ENCODE data around the gene ID1.
"Not testable (repeated sequence)": the region's sequence is repeated elsewhere in the genome, so short reads cannot be mapped to it uniquely, and the experiment has no call there.

Gene ID1

GRCh38 chr20:31573555-31574321, 31.4 kb upstream of the ID1 start:
- Histone ChIP-seq H3K9ac (ENCODE audit: low read length in 5 of 5) (peak overlapping the region in 4 of 5 donors; percentile 53 to 80 (median 72)), H3K4me3 (ENCODE audit: low read depth in 1 of 5, low read length in 5 of 5) (peak overlapping the region; percentile 65 to 77 (median 75)), H3K27me3 (ENCODE audit: control insufficient read depth in 5 of 5, insufficient read depth in 4 of 5, low read length in 5 of 5) (no peaks in the 10 kb centered on the region), H3K36me3 (ENCODE audit: control insufficient read depth in 5 of 5, insufficient read depth in 5 of 5, low read length in 5 of 5) (peaks cover 0 to 15% (median 4%) of the 10 kb centered on the region in 5 donors), H3K27ac (ENCODE audit: low read depth, low read length) (peak overlapping the region; percentile 98), H3K9me3 (ENCODE audit: control insufficient read depth in 5 of 5, low read length in 5 of 5) (no peaks in the 10 kb centered on the region), H3K4me1 (ENCODE audit: control insufficient read depth in 5 of 5, insufficient read depth in 5 of 5, low read length in 5 of 5) (peaks cover 8 to 46% (median 38%) of the 10 kb centered on the region in 5 donors)

GRCh38 chr20:31574986-31575385, 30.1 kb upstream of the ID1 start:
- peaks cover 8 to 33% (median 30%) of the 10 kb centered on the region in 5 donors for H3K4me1 ChIP-seq (ENCODE audit: control insufficient read depth in 5 of 5, insufficient read depth in 5 of 5, low read length in 5 of 5)

DNA sequence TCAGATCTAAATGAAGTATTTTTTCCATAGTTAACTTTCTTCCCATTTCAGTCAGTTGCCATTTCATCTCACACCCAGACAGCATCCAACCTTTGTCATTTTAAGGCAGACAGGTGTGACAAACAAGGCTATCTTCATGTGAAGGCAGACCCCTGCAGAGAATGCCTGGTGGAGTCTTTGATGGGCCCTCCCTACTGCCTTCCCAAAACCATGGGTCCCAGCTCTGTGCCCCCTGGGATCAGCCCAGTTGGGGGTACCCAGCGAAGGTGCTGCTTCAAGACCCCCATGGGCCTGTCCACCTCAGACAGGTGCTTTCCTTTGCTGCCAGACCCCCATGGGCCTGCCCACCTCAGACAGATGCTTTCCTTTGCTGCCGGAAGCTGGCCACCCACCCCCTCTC, 28.3 kb upstream of the ID1 start:
- H3K9ac ChIP-seq (ENCODE audit: low read length in 5 of 5), result no peak overlapping the region
- no peaks in the 10 kb centered on the region for H3K9me3 ChIP-seq (ENCODE audit: control insufficient read depth in 5 of 5, low read length in 5 of 5)
- peaks cover 6 to 18% (median 18%) of the 10 kb centered on the region in 5 donors for H3K4me1 ChIP-seq (ENCODE audit: control insufficient read depth in 5 of 5, insufficient read depth in 5 of 5, low read length in 5 of 5)
- H3K27me3 ChIP-seq (ENCODE audit: control insufficient read depth in 5 of 5, insufficient read depth in 4 of 5, low read length in 5 of 5), result no peaks in the 10 kb centered on the region
- H3K27ac ChIP-seq (ENCODE audit: low read depth, low read length), result no peak overlapping the region
- no peaks in the 10 kb centered on the region for H3K36me3 ChIP-seq (ENCODE audit: control insufficient read depth in 5 of 5, insufficient read depth in 5 of 5, low read length in 5 of 5)
- H3K4me3 ChIP-seq (ENCODE audit: low read depth in 1 of 5, low read length in 5 of 5), result no peak overlapping the region

More at GRCh38 chr20:31574986-31575385, 30.1 kb upstream of the ID1 start:
- not testable (repeated sequence) for H3K4me3 ChIP-seq (ENCODE audit: low read depth in 1 of 5, low read length in 5 of 5); H3K9ac ChIP-seq (ENCODE audit: low read length in 5 of 5); H3K36me3 ChIP-seq (ENCODE audit: control insufficient read depth in 5 of 5, insufficient read depth in 5 of 5, low read length in 5 of 5); H3K27ac ChIP-seq (ENCODE audit: low read depth, low read length); H3K9me3 ChIP-seq (ENCODE audit: control insufficient read depth in 5 of 5, low read length in 5 of 5); H3K27me3 ChIP-seq (ENCODE audit: control insufficient read depth in 5 of 5, insufficient read depth in 4 of 5, low read length in 5 of 5)

- no peak overlapping the region for H3K27ac ChIP-seq (ENCODE audit: low read depth, low read length)
- H3K27me3 ChIP-seq (ENCODE audit: control insufficient read depth in 5 of 5, insufficient read depth in 4 of 5, low read length in 5 of 5), result no peaks in the 10 kb centered on the region
- peaks cover 4 to 16% (median 15%) of the 10 kb centered on the region in 5 donors for H3K4me1 ChIP-seq (ENCODE audit: control insufficient read depth in 5 of 5, insufficient read depth in 5 of 5, low read length in 5 of 5)
- H3K36me3 ChIP-seq (ENCODE audit: control insufficient read depth in 5 of 5, insufficient read depth in 5 of 5, low read length in 5 of 5), result no peaks in the 10 kb centered on the region
- no peaks in the 10 kb centered on the region for H3K9me3 ChIP-seq (ENCODE audit: control insufficient read depth in 5 of 5, low read length in 5 of 5)
- no peak overlapping the region for H3K9ac ChIP-seq (ENCODE audit: low read length in 5 of 5)
- no peak overlapping the region for H3K4me3 ChIP-seq (ENCODE audit: low read depth in 1 of 5, low read length in 5 of 5)
Measured at GRCh38 chr20:31577194-31577593, 27.9 kb upstream of the ID1 start.

DNA sequence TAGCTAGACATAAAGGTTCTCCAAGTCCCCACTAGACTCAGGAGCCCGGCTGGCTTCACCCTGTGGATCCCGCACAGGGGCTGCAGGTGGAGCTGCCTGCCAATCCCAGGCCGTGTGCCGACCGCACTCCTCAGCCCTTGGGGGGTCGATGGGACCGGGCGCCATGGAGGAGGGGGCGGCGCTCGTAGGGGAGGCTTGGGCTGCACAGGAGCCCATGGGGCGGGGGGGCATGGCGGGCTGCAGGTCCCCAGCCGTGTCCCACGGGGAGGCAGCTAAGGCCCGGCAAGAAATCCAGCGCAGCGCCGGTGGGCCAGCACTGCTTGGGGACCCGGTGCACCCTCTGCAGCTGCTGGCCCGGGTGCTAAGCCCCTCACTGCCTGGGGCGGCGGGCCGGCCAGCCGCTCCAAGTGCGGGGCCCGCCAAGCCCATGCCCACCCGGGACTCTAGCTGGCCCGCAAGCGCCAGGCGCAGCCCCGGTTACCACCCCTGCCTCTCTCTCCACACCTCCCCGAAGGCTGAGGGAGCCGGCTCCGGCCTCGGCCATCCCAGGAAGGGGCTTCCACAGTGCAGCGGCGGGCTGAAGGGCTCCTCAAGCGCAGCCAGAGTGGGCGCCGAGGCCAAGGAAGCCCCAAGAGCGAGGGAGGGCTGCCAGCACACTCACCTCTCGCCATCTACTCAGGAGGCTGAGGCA, 26.5 kb upstream of the ID1 start:
- Histone ChIP-seq H3K36me3 (ENCODE audit: control insufficient read depth in 5 of 5, insufficient read depth in 5 of 5, low read length in 5 of 5) (no peaks in the 10 kb centered on the region), H3K4me3 (ENCODE audit: low read depth in 1 of 5, low read length in 5 of 5) (no peak overlapping the region), H3K4me1 (ENCODE audit: control insufficient read depth in 5 of 5, insufficient read depth in 5 of 5, low read length in 5 of 5) (peaks cover 0 to 7% (median 6%) of the 10 kb centered on the region in 5 donors), H3K9me3 (ENCODE audit: control insufficient read depth in 5 of 5, low read length in 5 of 5) (no peaks in the 10 kb centered on the region), H3K27ac (ENCODE audit: low read depth, low read length) (no peak overlapping the region), H3K9ac (ENCODE audit: low read length in 5 of 5) (no peak overlapping the region), H3K27me3 (ENCODE audit: control insufficient read depth in 5 of 5, insufficient read depth in 4 of 5, low read length in 5 of 5) (no peaks in the 10 kb centered on the region)

- Histone ChIP-seq H3K27ac (ENCODE audit: low read depth, low read length) (no peak overlapping the region), H3K36me3 (ENCODE audit: control insufficient read depth in 5 of 5, insufficient read depth in 5 of 5, low read length in 5 of 5) (no peaks in the 10 kb centered on the region), H3K4me3 (ENCODE audit: low read depth in 1 of 5, low read length in 5 of 5) (no peak overlapping the region), H3K4me1 (ENCODE audit: control insufficient read depth in 5 of 5, insufficient read depth in 5 of 5, low read length in 5 of 5) (peaks cover 0 to under 1% (median 0%) of the 10 kb centered on the region in 5 donors), H3K27me3 (ENCODE audit: control insufficient read depth in 5 of 5, insufficient read depth in 4 of 5, low read length in 5 of 5) (no peaks in the 10 kb centered on the region), H3K9me3 (ENCODE audit: control insufficient read depth in 5 of 5, low read length in 5 of 5) (no peaks in the 10 kb centered on the region), H3K9ac (ENCODE audit: low read length in 5 of 5) (no peak overlapping the region)
Measured at GRCh38 chr20:31579245-31579644, 25.8 kb upstream of the ID1 start.

DNA sequence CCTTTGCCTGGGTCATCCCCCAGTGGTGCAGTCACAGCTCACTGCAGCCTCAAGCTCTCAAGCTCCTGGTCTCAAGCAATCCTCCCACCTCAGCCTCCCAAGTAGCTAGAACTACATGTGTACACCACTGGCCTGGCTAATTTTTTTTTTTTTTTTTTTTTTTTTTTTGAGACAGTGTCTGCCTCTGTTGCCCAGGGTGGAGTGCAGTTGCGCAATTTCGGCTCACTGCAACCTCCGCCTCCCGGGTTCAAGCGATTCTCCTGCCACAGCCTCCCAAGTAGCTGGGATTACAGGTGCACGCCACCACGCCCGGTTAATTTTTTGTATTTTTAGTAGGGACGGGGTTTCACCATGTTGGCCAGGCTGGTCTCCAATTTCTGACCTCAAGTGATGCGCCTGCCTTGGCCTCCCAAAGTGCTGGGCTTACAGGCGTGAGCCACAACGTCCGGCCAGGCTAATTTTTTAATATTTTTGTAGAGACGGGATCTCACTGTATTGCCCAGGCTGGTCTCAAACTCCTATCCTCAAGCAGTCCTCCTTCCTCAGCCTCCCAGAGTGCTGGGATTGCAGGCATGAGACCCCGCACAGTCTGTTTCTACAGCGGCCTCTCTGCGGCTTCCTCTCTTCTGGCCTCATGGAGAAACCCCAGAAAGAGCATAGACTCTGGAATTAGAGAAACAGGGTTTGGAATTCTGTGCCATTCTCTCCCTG, 25.0 kb upstream of the ID1 start:
- not testable (repeated sequence) for H3K9ac ChIP-seq (ENCODE audit: low read length in 5 of 5); H3K36me3 ChIP-seq (ENCODE audit: control insufficient read depth in 5 of 5, insufficient read depth in 5 of 5, low read length in 5 of 5); H3K4me1 ChIP-seq (ENCODE audit: control insufficient read depth in 5 of 5, insufficient read depth in 5 of 5, low read length in 5 of 5); H3K4me3 ChIP-seq (ENCODE audit: low read depth in 1 of 5, low read length in 5 of 5); H3K27me3 ChIP-seq (ENCODE audit: control insufficient read depth in 5 of 5, insufficient read depth in 4 of 5, low read length in 5 of 5); H3K9me3 ChIP-seq (ENCODE audit: control insufficient read depth in 5 of 5, low read length in 5 of 5); H3K27ac ChIP-seq (ENCODE audit: low read depth, low read length)

DNA sequence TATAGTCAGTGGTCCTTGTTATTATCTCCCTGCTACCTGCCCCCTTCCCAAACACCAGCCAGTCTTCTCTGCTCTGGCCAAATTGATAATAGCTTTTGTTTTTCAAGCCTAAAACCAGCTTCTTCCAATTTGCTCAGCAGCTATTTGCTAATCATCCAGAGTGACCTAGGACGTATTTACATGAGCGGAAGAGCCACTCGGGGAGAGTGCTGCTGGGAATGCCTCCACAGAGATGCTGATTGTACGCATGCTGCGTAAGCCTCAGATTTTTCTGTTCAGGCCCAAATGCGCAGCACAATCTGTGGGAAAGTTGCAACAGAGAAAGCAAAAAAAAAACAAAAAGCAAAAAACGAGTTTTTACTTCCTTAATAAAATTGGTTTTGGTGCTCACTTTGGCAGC, 24.4 kb upstream of the ID1 start:
- Histone ChIP-seq H3K4me3 (ENCODE audit: low read depth in 1 of 5, low read length in 5 of 5) (no peak overlapping the region), H3K4me1 (ENCODE audit: control insufficient read depth in 5 of 5, insufficient read depth in 5 of 5, low read length in 5 of 5) (no peaks in the 10 kb centered on the region), H3K9ac (ENCODE audit: low read length in 5 of 5) (no peak overlapping the region), H3K9me3 (ENCODE audit: control insufficient read depth in 5 of 5, low read length in 5 of 5) (no peaks in the 10 kb centered on the region), H3K27ac (ENCODE audit: low read depth, low read length) (no peak overlapping the region), H3K36me3 (ENCODE audit: control insufficient read depth in 5 of 5, insufficient read depth in 5 of 5, low read length in 5 of 5) (no peaks in the 10 kb centered on the region), H3K27me3 (ENCODE audit: control insufficient read depth in 5 of 5, insufficient read depth in 4 of 5, low read length in 5 of 5) (no peaks in the 10 kb centered on the region)

- no peaks in the 10 kb centered on the region for H3K4me1 ChIP-seq (ENCODE audit: control insufficient read depth in 5 of 5, insufficient read depth in 5 of 5, low read length in 5 of 5)
- H3K27ac ChIP-seq (ENCODE audit: low read depth, low read length), result no peak overlapping the region
- no peaks in the 10 kb centered on the region for H3K36me3 ChIP-seq (ENCODE audit: control insufficient read depth in 5 of 5, insufficient read depth in 5 of 5, low read length in 5 of 5)
- no peak overlapping the region for H3K4me3 ChIP-seq (ENCODE audit: low read depth in 1 of 5, low read length in 5 of 5)
- H3K9me3 ChIP-seq (ENCODE audit: control insufficient read depth in 5 of 5, low read length in 5 of 5), result no peaks in the 10 kb centered on the region
- no peak overlapping the region for H3K9ac ChIP-seq (ENCODE audit: low read length in 5 of 5)
- H3K27me3 ChIP-seq (ENCODE audit: control insufficient read depth in 5 of 5, insufficient read depth in 4 of 5, low read length in 5 of 5), result no peaks in the 10 kb centered on the region
Measured at GRCh38 chr20:31581391-31581790, 23.7 kb upstream of the ID1 start.

Measured in subcutaneous abdominal adipose tissue (tissue), 5 donors.